Measurements from ENCODE around the gene CENPX. TPM values are rescaled to one million over a fixed set of nuclear protein-coding genes. Genes with fewer than 3 reads are reported as not detected.

Gene CENPX
- total and polyA plus RNA-seq, 2 donors (not counting 3 experiments of a cell fraction or from before 2014, with no cell fraction given): 56.2 to 67.2 TPM

GRCh38 chr17:82013341-82013740 is 9.3 kb downstream of the CENPX start:
- Histone ChIP-seq H3K79me2 (ENCODE audit: control insufficient read depth, insufficient read depth, low read length) (no peaks in the 10 kb centered on the region), H3K4me2 (ENCODE audit: insufficient read depth, low read length) (no peak overlapping the region), H3K4me1 (ENCODE audit: control insufficient read depth, extremely low read depth, insufficient read depth, low read length) (no peaks in the 10 kb centered on the region), H3K36me3 (ENCODE audit: control insufficient read depth in 2 of 2, extremely low read depth in 1 of 2, insufficient read depth in 2 of 2, low read length in 2 of 2) (no peaks in the 10 kb centered on the region), H3K9me1 (replicated peaks; ENCODE audit: control insufficient read depth, extremely low read depth, insufficient read depth, low read length) (no peaks in the 10 kb centered on the region), H3K27me3 (ENCODE audit: control insufficient read depth in 2 of 2, insufficient read depth in 2 of 2, low read length in 2 of 2) (no peaks in the 10 kb centered on the region), H3K9ac (replicated peaks; ENCODE audit: extremely low read depth, insufficient read depth, low read length) (no peak overlapping the region), H3K9me3 (replicated peaks; ENCODE audit: control insufficient read depth, insufficient read depth, low read length) (no peaks in the 10 kb centered on the region), H4K20me1 (replicated peaks; ENCODE audit: control insufficient read depth, extremely low read depth, insufficient read depth, low read length) (no peaks in the 10 kb centered on the region), H2AFZ (ENCODE audit: low read depth, low read length) (no peak overlapping the region), H3K27ac (ENCODE audit: insufficient read depth, low read depth, low read length) (no peak overlapping the region), H3K4me3 (replicated peaks in 1 of 3; ENCODE audit: insufficient read depth in 1 of 3, low read depth in 1 of 3, low read length in 3 of 3) (no peak overlapping the region)
- intact Hi-C loops (cut with micrococcal nuclease): no loop called here
- no peak for DNase-seq (ENCODE audit: low read depth, low spot score)
- BruUV-seq (replicated peaks): no TSS peak
- dilution Hi-C loops (cut with MboI; ENCODE audit: extremely low pct_ligation_motif_present, low sequenced_read_pairs): no loop called here
- ChIA-PET CTCF (interaction anchor here (1.4 to 2.3 kb wide), 3 partner anchors 10 to 142 kb away, joined by 3 to 12 read pairs (median 5); no protein-coding TSS in a partner anchor), POLR2A (interaction anchor here (0.5 kb wide), 1 partner anchor 29 kb away, joined by 5 read pairs; no protein-coding TSS in a partner anchor)
- no peak for FAIRE-seq
- TF ChIP-seq POLR2AphosphoS5 (IDR thresholded peaks at IDR 0.05; ENCODE audit: insufficient read depth, low read depth, low read length) (no peak), POLR2A (IDR thresholded peaks at IDR 0.05; ENCODE audit: low read depth, low read length) (no peak), CTCF (IDR thresholded peaks at IDR 0.05; ENCODE audit: extremely low read depth in 1 of 2, insufficient read depth in 1 of 2, low read depth in 1 of 2, low read length in 2 of 2) (no peak), GATA2 (IDR thresholded peaks at IDR 0.05; ENCODE audit: insufficient read depth, insufficient read length, low read depth, low read length) (no peak), MAX (IDR thresholded peaks at IDR 0.05; ENCODE audit: insufficient read depth, insufficient read length) (no peak), JUN (IDR thresholded peaks at IDR 0.05; ENCODE audit: borderline replicate concordance, insufficient read depth, insufficient read length, low read depth) (no peak), FOS (IDR thresholded peaks at IDR 0.05; ENCODE audit: borderline replicate concordance, insufficient read depth, low read length) (no peak), MYC (IDR thresholded peaks at IDR 0.05; ENCODE audit: low read depth, low read length) (no peak), EZH2 (IDR thresholded peaks at IDR 0.05; ENCODE audit: borderline replicate concordance, low read depth, low read length, severe bottlenecking) (no peak)
